ENCODE data around the gene PCK1.

PCK1 gene

GRCh38 chr20:57576617-57577550 is 16.0 kb downstream of the PCK1 start:
- DNase-seq (ENCODE audit: low read depth in 2 of 2), result no peak

DNA sequence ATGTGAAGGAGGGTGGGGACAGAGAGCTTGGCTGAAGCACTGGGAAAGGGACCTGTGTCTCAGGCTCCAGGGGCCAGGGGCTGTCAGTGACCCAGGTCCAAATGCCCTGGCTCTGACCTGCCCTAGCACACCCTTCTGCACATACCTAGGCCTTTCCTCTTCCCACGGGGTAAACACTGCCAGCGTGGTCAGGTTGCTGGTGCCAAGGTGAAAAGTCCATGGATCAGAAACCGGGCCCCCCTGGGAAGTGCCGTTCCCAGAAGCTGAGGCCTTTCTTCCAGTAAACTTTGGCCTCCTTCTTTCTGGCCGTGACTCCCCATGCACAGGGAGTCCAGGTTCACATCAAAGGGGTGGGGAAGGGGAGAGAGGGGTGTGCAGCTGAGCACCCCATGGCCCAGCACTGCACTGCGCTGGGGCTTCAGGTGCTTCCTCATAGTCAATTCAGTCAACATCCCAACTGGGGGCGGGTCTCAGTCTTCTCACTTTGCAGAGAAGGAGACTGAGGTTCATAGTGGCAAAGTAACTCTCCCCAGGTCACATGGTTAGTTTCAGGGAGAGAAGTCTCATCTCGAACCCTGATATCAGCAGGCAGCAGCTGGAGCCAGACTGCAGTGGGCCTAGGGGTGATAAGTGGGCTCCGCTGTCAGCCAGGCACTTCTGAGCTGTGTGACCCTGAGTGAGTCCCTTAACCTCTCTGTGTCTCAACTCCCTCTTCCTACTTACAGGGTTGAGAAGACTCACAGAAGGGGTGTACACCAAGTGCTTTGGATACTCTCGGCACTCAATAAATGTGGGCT is 17.0 kb downstream of the PCK1 start:
- DNase-seq (ENCODE audit: low read depth in 2 of 2), result no peak

GRCh38 chr20:57578476-57579165 is 17.7 kb downstream of the PCK1 start:
- DNase-seq (ENCODE audit: low read depth in 2 of 2), result no peak

- DNase-seq (ENCODE audit: low read depth in 2 of 2), result no peak
Observed at GRCh38 chr20:57579331-57579897, 18.5 kb downstream of the PCK1 start.

DNA sequence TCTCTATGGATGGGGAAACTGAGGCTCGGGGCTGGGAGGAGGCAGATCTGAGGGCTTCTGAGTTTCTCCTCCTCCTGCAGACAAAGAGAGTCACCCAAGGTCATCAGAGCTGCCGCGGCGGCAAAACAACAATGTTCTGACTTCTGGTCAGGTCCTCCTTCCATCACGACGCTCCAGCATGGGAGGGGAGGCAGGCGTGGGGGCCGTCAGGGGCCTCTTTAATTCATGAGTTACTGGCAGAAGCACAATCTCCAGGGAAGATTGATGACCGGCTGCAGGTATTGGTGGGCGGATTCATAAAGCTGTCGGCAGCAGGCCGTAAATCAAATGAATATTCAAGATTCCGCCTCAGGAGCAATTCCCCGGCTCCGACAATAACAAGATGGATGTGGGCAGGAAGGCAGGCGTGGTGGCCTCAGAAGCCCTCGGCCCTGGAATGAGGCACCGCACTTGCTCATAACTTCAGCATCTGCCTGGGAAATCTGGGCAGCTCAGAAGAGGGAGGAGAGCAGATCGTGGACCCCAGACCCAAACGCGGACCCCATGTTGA is 19.1 kb downstream of the PCK1 start:
- no peak for DNase-seq (ENCODE audit: low read depth in 2 of 2)

DNA sequence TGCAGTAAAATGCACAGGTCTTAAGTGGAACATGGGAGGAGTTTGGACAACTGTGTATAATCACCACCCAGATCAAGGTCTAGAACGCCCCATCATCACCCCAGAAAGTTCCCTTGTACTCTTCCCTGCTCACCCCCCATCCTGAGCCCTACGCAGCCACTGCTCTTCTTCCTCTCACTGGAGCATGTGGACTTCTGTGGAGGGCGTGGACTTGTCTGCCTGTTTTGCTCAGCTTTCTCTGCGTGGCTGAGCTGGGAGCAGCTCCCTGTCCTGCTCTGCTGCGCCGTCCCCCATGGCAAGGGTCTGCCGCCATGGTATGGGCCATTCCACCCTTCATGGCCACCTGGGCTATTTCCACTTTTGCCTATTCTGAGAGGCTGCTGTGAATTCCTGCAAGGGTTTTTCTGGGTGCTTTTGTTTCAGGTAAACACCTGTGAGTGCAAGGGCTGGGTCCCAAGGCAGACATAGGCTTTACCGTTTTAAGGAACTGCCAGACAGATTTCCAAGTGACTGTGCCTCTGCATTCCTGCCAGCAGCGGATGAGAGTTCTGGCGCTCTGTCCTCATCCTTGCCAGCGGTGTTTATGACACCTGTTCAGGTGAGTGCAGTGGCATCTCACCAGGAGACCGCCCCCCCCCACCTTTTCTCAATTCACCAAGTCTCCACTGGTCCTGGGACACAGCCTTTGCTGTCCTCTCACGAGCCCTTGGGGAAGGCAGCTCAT is 19.7 kb downstream of the PCK1 start:
- no peak for DNase-seq (ENCODE audit: low read depth in 2 of 2)

DNA sequence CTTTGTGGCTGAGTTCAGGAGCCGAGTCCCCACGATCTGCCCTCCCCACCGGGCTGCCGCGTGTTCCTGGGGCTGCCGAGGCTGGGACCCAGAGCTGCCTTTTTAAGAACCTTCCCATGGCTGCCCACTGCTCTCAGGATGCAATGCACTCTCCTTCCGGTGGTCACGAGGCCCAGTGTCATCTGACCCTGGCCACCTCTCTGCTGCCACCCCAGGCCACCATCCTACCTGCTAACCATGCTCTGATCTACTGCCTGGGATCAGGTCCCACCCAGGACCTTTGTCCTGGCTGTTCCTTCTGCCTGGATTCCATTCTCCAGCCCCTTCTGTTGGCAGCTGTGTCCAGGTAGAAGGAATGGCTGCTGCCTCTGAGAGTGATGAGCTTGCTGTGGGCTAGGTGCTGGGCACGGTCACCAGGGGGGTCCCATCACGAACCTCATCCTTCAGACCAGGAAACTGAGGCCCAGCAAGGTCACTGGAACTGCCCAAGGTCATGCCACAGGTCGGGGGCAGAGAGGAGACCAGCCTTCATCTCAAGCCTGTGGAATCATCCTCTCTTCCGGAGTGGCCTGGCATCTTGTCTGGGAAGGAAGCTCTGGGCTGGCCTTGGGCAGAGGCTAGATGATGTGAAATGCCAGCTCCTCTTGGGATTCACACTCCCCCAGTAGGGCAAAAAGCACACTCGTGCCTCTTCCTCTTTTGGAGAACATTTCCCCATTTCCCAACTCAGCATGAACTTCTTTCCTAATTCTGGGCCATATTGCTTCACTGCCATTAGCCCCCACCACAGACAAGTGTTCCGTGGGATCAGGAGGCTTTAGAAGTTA is 20.5 kb downstream of the PCK1 start:
- no peak for DNase-seq (ENCODE audit: low read depth in 2 of 2)

GRCh38 chr20:57582029-57582378 is 21.1 kb downstream of the PCK1 start:
- DNase-seq (ENCODE audit: low read depth in 2 of 2), result no peak

DNA sequence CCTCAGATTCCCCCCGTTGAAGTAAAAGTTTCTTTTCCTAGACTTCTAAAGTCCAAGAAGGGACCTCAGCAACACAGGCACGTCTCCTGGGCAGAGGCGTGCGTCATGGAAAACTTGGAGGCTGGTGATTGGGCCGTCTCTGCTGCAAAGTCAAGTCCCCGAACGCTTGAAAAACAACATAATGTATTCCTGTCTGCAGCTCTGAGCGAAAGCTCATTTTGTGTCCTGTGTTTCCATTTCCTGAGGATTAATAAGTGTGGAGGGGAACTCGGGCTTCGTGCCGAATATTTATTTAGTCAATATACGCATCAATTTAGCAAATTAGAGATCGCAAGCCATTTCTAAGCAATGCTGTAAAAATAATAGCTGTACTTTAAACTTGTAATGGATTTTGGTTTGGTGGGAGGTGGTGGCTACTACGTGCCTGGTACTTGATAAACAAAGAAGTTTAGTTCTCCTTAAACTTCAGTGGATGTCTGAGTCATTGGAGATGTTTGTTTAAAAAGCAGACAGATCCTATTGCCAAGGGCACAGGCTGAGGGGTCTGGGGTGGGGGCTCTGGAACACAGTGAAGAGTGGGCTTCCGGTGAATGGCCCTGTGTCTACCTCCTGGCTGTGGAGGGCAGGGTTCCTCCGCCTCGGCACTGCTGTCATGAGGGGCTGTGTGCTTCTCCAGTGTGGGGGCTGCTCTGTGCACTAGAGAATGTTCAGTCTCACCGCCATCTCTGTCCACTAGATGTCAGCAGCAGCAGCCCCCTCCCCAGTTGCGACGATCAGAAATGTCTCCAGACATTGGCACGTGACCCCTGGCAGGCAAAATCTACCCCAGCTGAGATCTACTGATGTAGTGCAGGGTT is 21.8 kb downstream of the PCK1 start:
- DNase-seq (ENCODE audit: low read depth in 2 of 2), result no peak

GRCh38 chr20:57583289-57584257 is 22.7 kb downstream of the PCK1 start:
- DNase-seq (ENCODE audit: low read depth in 2 of 2), result no peak

DNA sequence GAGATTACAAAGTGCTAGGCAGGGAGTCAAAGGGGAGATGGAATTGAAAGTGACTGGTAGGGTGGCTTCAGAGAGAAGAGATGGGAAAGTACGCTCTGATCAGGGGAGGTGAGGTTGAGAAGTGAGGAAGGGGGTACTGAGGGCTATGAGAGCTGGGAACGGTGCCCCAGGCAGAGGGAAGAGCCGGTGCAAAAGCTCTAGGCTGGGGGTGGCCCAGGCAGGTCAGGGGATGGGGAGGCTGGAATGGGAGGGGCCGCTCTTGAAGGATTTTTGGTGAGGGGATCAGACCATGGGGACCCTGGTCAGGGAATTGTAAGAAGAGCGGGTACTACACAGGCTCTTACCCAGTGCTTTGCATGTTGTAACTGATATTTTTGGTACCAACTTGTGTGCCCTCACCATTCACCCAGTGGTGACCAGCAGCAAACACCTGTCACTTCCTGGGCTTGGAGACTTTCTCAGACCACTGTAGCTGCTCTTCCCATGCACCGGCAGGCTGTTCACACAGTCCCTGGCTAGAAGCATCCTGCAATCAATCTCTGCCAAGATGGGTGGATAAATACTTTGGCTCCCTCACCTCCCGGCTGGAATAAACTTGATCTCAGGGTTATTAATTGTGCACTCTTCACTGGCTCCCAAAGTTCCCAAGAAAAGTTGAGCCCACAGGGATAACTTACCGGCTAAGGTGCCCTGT is 24.0 kb downstream of the PCK1 start:
- no peak for DNase-seq (ENCODE audit: low read depth in 2 of 2)

DNA sequence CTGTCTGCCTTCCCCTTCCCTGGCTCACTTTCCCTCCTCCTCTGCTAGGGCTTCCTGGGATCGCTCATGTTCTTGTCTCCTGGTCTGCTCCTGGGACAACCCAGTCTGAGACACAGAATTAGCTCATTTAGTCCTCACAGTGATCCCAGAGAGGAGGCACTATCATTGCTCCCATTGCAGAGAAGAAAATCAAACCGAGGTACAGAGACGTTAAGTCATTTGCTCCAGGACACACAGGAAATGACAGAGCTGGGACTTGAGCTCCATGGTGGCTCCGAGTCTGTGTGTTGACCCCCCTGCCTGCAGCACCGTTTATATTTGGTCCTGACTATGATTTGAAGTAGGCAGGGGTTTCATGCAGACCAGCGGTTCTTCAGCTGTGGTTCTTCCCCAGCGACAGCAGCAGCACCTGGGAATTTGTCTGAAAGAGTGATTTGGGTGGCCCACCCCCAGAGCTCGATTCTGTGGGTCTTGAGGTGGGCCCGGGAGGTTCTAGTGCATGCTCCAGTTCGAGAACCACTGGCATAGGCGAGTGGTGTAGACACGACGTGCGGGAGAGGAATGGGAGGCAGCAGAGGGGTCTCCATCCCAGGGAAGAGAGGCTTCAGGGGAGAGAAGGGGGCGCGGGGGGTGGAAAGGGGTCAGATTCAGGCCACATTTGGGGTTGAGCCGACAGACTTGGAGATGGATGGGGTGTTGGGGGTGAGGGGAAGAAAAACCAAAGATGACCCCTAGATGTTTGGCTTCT is 24.7 kb downstream of the PCK1 start:
- DNase-seq (ENCODE audit: low read depth in 2 of 2), result no peak

GRCh38 chr20:57586370-57586793 is 25.5 kb downstream of the PCK1 start:
- DNase-seq (ENCODE audit: low read depth in 2 of 2), result no peak

DNA sequence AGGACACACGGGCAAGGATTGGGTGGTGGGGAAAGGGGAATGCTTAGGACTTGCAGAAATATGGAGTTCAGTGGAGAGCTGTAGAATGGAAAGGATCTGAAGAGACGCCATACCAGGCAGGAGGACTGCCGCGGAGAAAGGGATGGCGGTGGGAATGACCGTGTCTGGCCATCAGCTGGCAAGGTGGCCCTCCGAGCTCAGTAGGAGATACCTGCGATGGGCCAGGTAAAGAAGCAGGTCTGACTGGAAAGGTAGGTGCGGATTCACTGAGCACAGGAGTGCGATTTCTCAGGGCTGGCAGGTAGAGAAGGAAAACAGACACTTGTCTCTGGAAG is 26.0 kb downstream of the PCK1 start:
- DNase-seq (ENCODE audit: low read depth in 2 of 2), result no peak

- DNase-seq (ENCODE audit: low read depth in 2 of 2), result no peak
Observed at GRCh38 chr20:57587278-57587988, 26.5 kb downstream of the PCK1 start.

GRCh38 chr20:57587989-57588377 is 27.1 kb downstream of the PCK1 start:
- DNase-seq (ENCODE audit: low read depth in 2 of 2), result no peak

Measured in stimulated activated CD4-positive, alpha-beta T cell treated with anti-CD3 and anti-CD28 coated beads, Interleukin-1b, Interleukin-23, amount 100 ng/mL, for 4 hours (primary cell).